Measurements from ENCODE around the gene ADAMTSL3. TPM values are rescaled to one million over a fixed set of nuclear protein-coding genes. Genes with fewer than 3 reads are reported as not detected.

The ADAMTSL3 gene
- total and polyA plus RNA-seq, 2 of the 4 experiments (the other 2 are of a cell fraction), result under 0.01 to 0.02 TPM

GRCh38 chr15:83655237-83655616 is 1.3 kb downstream of the ADAMTSL3 start:
- Histone ChIP-seq H2BK20ac (ENCODE audit: low read depth, low read length) (no peak overlapping the region), H2AK9ac (replicated peaks; ENCODE audit: low read depth, low read length, poor library complexity) (no peak overlapping the region), H3K23ac (ENCODE audit: low read depth, low read length) (no peak overlapping the region), H3K4me1 (ENCODE audit: control insufficient read depth, insufficient read depth, low read length) (no peaks in the 10 kb centered on the region), H4K5ac (ENCODE audit: low read depth, low read length) (no peak overlapping the region), H3K79me1 (ENCODE audit: low read depth in 1 of 2, low read length in 2 of 2) (no peaks in the 10 kb centered on the region), H3K4me3 (ENCODE audit: insufficient read depth, low read depth, low read length) (no peak overlapping the region), H2AFZ (replicated peaks; ENCODE audit: low read length, poor library complexity) (no peak overlapping the region), H3K56ac (ENCODE audit: extremely low read depth, insufficient read depth, low read length) (no peak overlapping the region), H3K9ac (ENCODE audit: low read depth, low read length) (no peak overlapping the region), H3K18ac (ENCODE audit: low read depth, low read length) (no peak overlapping the region), H4K20me1 (ENCODE audit: insufficient read depth, low read length) (no peaks in the 10 kb centered on the region), H3K27me3 (ENCODE audit: control insufficient read depth, insufficient read depth, low read length) (peaks cover 18% of the 10 kb centered on the region; the same call in 1 of the 2 replicates), H3K27ac (ENCODE audit: insufficient read depth, low read length) (no peak overlapping the region), H4K8ac (ENCODE audit: low read depth in 2 of 2, low read length in 2 of 2) (no peak overlapping the region), H4K91ac (ENCODE audit: insufficient read depth, low read depth, low read length) (no peak overlapping the region), H3K9me3 (ENCODE audit: control insufficient read depth, insufficient read depth, low read length) (peaks cover 10% of the 10 kb centered on the region), H2BK5ac (ENCODE audit: low read depth, low read length, poor library complexity, severe bottlenecking) (no peak overlapping the region), H2BK15ac (ENCODE audit: low read depth, low read length) (no peak overlapping the region), H3K9me1 (ENCODE audit: insufficient read depth, low read length) (no peaks in the 10 kb centered on the region), H2BK120ac (ENCODE audit: low read depth, low read length) (no peak overlapping the region), H3K36me3 (ENCODE audit: control insufficient read depth, insufficient read depth, low read length) (no peaks in the 10 kb centered on the region), H2AK5ac (ENCODE audit: low read depth, low read length) (no peak overlapping the region), H3K4ac (ENCODE audit: low read depth, low read length) (no peak overlapping the region), H3K4me2 (ENCODE audit: low read depth, low read length) (no peak overlapping the region), H3K14ac (replicated peaks; ENCODE audit: low read depth, low read length) (no peak overlapping the region)
- dilution Hi-C loops (cut with HindIII; ENCODE audit: low sequenced_read_pairs, unreplicated experiment), result no loop called here
- WGBS, 2 experiments (ENCODE audit: extremely low coverage in 2 of 2, insufficient read length in 1 of 2), result 80% methylated on average over 2 of the region's 8 CpGs; no CpG with 5 or more reads in 1 of the 2 experiments
- ATAC-seq (ENCODE audit: low read depth) (no peak), DNase-seq (no peak)
- in situ Hi-C loops (cut with MboI; ENCODE audit: low sequenced_read_pairs), result no loop called here
- BruUV-seq (replicated peaks), result no TSS peak
- ChIA-PET CTCF (no interaction called here), POLR2A (ENCODE audit: unreplicated experiment) (no interaction called here)
- intact Hi-C loops (cut with micrococcal nuclease), result no loop called here
- TF ChIP-seq NFE2L2 (IDR thresholded peaks at IDR 0.05; ENCODE audit: low read depth, low read length) (no peak), FOS (IDR thresholded peaks at IDR 0.05; ENCODE audit: low read depth, low read length) (no peak), MAZ (IDR thresholded peaks at IDR 0.05; ENCODE audit: borderline replicate concordance, low read depth, low read length) (no peak), MXI1 (IDR thresholded peaks at IDR 0.05; ENCODE audit: borderline replicate concordance, low read depth, low read length) (no peak), CHD1 (IDR thresholded peaks at IDR 0.05; ENCODE audit: low read depth, low read length) (no peak), MAFK (IDR thresholded peaks at IDR 0.05; ENCODE audit: low read depth, low read length) (no peak), USF2 (IDR thresholded peaks at IDR 0.05; ENCODE audit: low read depth, low read length) (no peak)
